CD4-positive, alpha-beta T cell treated with Interleukin-6 for 4 hours (primary cell): ENCODE results near the gene PDE6A.
"Not testable (repeated sequence)": the region's sequence is repeated elsewhere in the genome, so short reads cannot be mapped to it uniquely, and the experiment has no call there.

ENCODE experiments used
- DNase-seq: peaks from one replicate; pipeline ENCODE4 v3.0.0-alpha.2; 2020; ENCODE audit warnings: mixed read lengths

Gene PDE6A

DNA sequence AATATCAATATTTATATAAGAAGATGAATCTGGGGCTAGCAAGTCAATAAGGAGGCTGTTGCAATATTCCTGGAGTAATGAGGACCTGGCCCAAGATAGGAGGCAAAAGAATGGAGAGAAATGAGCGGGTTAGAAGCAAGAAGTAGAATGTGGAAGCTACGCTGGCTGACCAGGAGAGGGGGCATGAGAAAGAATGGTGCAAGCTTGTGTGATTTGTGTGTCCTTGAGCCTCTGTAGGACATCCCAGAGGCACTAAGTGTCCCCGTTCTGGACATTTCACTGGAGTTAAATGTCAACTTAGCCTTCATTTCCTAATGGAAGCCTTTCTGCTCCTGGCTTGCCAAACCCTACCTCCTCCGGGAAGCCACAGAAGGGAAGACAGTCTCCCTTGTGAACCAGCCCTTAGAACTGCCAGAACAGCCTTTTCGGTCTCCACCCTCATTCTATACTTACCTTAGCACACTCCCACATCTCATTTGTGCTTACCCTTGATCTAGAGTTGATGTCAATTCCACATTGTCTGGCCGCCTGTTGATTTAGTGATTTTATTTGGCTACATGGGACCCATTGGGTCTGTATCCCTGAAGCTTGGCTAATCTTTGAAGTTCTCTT, 6.7 kb upstream of the PDE6A start:
- no peak for DNase-seq

DNA sequence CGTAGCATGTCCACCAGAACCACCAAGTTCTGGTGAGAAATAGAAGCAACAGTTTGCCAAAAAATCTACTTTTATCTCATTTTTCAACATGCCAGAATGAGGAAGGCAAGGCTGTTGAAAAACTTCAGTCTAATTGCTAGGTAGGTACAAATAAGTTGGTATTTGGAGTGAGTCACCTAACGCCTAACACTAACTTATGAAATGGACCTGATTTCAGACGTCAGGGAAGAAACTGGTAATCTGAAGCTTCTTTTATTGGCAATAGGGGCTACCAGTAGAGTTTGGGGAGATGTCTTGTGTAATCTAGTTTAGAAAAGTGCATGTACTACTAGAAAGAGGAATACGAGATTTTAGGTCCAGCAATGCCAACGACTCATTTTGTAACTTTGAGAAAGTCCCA, 4.4 kb upstream of the PDE6A start:
- no peak for DNase-seq

DNA sequence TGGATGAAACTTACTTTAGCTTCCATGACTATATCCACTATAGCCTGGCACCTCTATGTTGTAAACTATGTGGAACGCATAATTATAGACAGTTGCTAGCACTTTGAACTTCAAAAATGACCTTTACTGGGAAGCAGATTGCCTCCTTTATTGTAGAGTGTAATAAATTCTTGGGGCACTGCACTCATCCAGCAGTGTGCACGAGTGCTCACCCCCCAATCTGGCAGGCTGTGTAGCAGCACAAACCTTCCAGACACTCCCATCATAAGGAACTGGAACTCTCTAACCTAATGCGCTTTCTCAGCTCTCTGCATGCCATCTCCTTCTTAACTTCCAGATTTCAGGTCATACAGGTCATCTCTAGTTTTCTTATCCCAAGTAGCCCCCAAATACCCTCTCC, 1.5 kb upstream of the PDE6A start:
- DNase-seq = no peak

DNA sequence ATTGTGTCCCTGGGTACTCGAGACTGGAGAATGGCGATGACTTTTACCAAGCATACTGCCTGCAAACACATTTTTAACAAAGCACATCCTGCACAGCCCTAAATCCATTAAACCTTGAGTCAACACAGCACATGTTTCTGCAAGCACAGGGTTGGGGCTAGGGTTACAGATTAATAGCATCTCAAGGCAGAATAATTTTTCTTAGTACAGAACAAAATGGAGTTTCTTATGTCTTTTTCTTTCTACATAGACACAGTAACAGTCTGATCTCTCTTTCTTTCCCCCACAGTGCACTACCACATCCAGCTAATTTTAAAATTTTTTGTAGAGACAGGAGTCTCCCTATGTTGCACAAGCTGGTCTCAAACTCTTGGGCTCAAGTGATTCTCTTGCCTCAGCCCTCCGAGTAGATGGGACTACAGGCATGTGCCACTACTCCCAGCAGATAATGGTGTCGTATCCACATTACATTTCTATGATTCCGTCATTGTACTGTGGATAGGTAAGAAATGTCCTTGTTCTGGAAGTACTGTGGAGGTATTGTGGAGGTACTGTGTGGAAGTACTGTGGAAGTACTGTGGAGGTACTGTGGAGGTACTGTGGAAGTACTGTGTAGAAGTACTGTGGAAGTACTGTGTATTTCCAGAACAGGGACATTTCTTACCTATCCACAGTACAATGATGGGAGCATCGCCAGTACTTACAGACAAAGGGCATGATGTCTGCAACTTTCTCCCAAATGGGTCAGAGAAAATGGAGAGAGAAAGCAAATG, 1.2 kb downstream of the PDE6A start:
- DNase-seq = not testable (repeated sequence)

DNA sequence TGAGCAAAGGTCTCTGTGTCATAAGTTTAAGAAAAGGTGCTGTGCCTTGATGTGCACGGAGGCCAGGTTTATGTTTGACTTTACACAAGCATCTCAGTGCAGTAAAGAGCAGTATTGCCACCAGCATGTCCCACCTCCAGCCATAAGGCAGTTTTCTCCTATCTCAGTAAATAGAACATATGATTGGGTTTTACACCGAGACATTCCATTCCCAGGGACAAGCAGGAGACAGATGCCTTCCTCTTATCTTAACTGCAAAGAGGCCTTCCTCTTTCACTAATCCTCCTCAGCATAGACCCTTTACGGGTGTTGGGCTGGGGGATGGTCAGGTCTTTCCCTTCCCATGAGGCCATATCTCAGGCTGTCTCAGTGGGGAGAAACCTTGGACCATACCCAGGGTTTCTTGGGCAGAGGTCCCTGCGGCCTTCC, 1.8 kb downstream of the PDE6A start:
- not testable (repeated sequence) for DNase-seq

DNA sequence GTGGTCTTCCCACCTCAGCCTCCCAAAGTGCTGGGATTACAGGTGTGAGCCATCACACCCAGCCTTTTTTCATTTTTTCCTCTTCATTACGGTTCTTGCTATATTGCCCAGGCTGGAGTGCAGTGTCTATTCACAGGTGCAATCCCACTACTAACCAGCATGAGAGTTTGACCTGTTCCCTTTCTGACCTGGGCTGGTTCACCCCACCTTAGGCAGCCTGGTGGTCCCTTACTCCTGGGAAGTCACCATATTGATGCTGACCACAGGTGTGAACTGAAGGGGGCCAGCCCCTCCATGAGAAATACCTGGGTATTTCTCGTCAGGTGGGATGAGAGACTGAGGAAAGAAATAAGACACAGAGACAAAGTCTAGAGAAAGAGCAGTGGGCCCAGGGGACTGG, 2.4 kb downstream of the PDE6A start:
- no peak for DNase-seq

DNA sequence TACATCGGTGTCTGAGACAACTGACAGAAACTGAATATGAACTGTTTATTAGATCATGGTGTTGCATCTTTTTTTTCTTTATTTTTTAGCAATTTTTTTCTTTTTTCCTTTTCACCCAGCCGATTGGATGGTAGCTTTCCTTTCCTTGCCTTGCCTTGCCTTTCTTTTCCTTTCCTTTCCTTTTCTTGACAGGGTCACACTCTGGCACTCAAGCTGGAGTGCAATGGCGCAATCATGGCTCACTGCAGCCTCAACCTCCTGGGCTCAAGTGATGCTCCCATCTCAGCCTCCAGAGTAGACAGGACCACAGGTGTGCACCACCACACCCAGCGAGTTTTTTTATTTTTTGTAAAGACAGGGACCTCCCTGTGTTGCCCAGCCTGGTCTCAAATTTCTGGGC, 2.8 kb downstream of the PDE6A start:
- no peak for DNase-seq

DNA sequence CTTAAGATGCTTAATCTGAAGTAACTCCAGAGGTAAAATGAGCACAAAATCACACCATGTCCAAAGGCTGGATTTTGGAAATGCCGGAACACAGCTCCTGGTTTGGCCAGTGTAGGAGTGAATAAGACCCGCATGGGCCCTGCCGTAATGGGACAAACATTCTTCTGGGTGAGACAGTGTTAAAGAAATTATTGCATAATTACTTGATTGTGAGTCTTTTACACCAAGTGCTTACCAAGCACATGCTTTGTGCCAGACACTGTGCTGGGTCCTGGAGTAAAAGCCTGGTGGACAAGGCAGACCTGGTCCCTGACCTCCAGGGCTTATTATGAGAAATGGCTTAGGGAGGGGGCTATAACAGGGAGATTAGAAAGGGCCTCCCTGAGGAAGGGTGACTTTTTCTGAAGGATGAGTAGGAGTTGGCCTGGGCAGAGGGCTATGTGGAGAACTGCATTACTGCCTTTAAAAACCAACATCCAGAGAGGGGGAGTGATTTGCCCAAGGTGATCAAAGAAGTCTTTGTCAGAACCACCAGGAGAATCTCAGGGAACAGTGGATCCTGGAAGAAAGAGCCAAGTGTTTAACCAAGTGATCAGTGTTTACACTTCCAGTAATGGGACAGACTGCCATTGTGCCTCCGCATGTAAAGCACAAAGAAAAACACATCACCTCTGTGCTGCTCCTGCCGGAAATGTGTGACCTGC, 3.5 kb downstream of the PDE6A start:
- DNase-seq = no peak

DNA sequence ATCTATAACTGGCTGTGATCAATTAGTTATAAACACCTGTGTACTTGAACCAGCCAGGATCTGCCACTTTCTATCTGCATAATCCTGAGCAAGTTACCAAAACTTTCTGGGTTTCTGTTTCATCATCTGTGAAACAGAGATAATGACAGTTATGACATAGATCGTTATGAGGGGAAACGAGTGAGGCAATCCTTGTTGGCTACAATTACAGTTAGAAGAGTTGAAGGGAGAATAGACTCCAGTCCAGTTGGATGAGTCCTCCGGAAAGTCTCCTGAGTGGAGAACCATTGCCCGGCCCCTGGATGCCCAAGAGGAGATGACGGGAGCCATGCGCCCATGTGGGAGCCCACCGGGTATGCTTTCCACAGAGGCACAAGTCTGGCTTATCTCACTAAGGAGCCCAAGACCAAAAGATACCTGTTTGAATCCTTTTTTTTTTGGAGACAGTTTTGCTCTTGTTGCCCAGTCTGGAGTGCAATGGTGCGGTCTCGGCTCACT, 4.5 kb downstream of the PDE6A start:
- DNase-seq = no peak

DNA sequence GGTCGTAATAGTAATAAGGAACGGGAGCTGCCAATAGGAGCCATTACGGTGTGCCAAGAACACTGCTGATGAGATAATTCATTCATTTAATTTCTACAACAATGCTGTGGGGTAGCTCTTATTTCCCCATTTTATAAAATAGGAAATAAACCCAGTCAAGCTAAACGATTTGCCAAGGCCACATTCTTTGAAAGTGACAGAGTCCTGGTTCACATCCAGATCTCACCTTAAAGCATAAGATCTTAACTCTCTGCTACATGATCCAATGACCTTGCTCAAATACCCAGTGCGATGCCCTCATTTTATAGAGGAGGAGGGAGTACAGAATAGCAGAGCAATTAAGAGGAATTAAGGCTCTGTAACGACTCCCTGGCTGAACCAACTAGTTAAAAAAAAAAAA, 5.0 kb downstream of the PDE6A start:
- no peak for DNase-seq

DNA sequence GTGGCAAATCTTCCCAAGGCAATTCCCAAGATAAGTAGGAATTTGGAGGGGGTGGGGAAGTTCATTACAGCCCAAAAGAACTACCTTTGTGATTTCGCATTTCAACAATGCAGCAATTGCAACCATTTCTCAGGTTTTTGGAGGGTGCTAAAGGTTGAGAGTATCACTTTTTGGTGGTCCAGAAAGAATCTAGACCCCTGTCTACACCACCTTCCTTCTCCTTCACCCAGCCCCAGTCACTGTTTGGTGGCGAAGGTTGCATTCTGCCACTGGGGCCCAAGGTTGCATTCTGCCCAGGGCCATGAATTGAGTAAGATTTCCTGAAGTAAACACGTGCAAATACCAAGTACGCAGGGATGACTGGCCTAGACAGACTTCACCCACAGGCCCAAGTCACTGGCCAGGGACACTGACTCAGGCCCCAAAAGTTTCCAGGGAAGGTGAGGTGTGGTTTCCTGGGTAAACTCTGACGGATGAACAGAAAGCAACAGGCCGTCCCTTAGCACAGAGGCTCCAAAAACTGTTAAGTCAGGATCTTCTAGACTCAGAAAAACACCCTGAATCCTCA, 5.7 kb downstream of the PDE6A start:
- DNase-seq = no peak

DNA sequence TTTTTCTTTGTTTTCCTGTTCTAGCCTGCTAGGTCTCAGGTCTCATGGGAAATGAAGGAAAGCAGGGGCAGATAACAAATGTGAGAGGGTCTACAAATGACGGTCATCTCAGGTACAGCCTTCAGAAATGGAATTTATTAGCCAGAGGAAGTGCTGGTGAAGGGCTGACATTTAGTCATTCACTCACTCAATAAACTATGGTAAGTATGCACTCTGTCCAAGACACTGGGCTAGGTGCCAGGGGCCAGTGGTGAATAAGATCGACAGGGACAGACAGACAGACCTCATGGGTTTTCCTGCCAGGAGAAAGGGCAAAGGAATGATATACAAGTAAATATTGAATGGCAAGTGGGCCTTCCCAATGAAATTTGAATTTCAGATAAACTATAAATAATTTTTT, 6.3 kb downstream of the PDE6A start:
- no peak for DNase-seq

DNA sequence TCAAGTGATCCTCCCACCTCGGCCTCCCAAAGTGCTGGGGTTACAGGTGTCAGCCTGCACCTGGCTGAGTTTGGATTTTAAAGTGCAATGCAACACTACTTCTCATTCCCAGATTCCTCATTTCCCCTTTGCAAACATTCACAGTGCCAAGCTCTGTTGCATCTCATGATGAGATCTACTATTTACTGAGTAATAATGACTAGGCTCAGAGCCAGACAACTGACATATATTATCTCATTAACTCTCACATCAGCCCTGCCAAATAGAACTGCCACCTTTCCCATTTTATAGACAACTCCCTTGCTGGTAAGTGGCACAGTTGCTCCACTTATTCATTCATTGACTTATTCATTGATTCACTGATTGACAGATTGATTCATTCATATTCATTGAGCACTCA, 7.0 kb downstream of the PDE6A start:
- no peak for DNase-seq

DNA sequence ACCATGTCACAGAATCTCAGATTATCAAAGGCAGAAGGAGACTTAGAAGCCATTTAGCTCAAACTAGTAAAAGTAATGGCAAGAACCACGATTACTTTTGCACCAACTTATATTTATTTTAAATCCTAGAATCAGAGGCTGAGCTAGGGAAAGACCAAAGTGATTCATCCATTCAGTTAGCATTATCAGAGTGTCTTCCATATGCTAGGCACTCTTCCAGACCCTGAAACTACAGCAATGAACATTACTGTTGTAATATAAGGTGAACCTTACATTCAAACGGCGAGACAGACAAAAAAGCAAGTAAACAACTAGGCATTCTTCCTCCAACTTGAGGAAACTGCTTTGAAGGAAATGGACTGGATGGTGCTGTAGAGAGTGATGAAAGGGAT, 7.9 kb downstream of the PDE6A start:
- no peak for DNase-seq

DNA sequence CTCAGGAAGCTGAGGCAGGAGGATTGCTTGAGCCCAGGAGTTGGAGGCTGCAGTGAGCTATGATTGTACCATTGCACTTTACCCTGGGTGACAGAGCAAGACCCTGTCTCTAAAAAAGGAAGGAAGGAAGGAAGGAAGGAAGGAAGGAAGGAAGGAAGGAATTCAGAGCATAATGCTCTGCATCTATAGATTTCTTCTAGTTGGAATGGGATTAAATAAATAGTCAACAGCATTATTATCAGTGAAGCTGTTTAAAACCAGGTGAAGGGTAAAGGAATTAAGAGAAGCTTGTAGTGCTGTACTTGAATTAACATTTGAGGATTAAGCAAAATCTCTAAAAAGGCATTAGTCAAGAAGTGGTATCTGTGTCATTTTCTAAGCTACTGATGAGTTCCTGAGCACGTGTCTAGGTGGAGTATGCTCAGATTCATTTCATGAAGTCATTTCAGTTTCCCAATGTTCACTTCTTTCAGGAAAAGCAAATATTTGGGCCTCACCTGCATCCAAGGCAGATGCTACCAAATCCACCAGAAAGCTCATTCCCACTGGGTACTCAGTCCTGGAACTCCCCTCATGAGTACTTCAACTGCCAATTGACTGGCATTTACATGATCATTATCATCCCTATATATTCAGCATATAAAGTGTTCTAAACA, 8.4 kb downstream of the PDE6A start:
- no peak for DNase-seq

DNA sequence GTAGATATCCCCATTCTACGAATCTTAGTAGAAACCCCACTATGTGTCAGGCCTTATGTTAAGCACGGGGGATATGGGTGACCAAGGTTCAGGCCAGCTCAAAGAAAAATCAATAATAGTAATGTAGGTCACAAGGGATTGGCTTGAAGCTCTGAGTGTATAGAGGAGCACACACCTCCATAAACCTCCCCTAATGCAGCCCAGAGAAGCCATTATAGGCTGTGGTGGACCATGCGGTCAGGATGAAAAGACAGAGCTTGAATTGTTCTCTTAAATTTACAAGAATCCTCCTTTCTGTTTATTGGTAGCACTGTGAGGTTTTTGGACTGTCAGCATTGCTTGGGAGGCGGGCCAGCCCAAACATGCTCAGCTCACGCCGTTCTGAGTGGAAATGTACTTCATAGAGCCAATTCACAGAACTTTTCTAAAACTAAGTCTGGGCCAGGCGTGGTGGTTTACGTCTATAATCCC, 9.1 kb downstream of the PDE6A start:
- DNase-seq = no peak

DNA sequence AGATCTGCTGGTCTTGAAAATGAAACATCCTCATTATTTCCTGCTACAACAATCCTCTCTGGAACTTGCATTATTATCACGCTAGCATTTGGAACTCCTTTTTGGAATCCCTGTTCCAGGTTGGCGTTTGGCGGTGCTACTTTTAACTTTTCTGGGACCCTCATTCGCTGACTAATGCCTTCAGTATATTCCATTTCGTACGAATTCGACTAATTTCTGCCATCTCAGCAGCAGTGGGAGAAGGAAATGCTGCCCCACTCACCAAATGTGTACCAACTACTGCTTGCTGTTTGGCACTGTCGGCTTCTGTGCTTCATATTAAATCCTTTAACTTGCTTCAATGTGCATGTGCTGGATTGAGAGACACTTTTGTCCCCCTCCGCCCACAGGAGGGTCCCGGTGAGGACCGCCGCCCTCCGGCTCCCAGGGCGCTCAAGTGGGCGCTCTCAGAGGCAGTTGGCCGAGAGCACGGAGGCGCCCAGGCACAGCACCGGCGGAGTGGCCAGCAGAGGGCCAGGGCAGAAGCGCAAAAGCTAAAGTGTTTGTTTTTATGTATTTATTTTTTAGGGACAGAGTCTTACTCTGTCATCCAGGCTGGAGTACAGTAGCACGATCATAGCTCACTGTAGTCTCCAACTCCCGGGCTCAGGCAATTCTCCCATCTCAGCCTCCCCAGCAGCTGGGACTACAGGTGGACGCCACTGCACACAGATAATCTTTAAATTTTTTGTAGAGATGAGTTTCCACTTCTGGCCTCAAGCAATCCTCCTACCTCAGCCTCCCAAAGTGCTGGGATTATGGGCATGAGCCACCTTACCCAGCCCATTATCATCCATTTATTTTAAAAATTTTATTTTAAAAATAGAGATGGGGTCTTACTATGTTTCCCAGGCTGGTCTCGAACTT, 11.9 kb downstream of the PDE6A start:
- DNase-seq = peak; percentile 6

DNA sequence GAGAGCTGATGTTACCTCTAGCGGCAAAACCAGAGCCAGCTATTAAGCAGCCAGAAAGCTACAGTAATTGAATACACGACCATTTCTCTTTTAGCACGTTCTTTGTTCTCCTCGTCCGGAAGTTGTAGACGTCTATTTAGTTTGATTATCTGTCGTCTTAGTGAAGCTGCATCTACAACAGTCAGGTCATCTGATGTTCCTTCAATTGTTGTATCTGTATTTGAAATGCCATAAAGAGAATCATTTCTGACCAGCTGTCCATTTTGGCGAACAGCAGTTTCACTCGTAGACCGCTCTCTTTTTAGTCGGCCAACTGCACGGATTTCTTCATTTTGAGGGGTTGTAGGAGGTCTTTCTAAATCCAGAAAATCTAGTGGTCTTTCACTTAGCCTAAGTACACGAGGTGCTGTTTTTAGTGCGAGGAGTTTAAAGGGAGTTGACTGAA, 12.6 kb downstream of the PDE6A start:
- no peak for DNase-seq

DNA sequence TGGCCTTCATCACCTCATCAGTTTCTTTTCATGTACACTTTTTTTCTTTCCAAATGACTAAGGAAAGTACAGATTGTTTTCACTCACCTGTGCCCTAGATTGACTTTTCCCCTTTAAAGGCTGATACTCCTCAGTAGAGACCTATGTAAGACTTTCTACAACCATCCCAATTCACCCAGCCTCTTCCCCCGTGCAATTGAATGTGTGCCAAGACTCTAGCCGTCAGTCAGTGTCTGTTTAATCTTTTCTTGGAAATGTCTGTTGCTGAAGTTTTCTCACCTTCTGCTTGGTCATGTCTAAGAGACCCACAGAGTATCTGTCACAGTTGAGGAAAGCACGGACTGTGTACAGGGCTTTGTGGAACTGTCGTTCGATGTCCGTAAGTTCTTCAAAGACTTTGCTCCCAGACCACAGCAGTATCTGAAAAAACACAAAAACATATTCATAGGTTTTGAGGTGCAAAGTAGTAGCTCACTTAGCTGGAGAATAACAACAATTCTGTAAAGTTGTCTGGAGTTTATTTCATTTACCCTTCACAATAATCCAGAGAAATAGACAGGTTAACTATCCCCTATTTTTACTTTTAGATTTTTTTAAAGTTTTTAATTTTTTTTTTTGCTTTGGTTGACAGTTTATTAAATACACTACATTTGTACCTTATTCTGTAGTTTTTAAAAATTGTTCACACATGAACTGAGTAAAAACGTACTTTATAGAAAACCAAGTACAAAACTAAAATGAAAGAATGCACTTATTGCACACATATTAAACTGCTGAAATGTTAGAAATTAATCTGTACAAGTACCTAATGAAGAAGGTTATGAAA, 13.6 kb downstream of the PDE6A start:
- DNase-seq = no peak

DNA sequence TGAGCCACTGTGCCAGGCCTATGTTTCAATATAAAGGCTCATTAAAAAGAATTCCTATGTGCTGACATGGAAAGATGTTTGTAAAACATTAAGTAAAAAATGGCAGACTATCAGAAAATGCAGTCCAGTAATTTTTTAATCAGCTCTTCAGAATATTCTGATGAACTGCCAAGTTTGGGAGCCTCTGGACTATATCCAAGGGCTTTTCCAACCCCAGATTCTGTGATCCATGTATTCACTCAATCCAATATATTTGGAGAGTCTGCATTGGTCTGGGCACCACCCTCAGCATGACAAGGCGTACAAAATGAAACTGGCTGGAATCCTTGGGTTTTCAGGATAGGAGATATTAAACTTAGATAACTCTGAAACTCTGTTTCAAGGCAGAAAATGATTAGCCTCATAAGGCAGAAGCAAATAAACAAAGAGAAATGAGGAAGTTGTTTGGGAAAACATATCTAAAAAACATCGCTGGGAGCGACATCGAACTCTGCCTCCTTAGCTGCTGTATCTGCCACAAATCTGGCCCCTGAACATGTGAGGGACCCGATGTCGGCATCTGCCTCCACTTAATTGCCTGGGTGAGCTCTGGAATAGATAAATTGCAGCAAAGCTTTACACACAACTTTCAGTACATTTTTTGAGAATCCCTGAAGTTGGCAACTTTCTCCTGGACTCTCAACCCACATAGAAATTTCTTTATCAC, 14.4 kb downstream of the PDE6A start:
- no peak for DNase-seq
